Activated T-cell treated with anti-CD3 and anti-CD28 coated beads, Interleukin-2, amount 50 U/mL, for 4 hours (primary cell): ENCODE measurements around the gene ZNF385D. TPM values are rescaled to one million over a fixed set of nuclear protein-coding genes. Genes with fewer than 3 reads are reported as not detected.

Experiments
- ATAC-seq, 2 donors: fragments of 200-7000 bp; cut with Tn5 transposase; one replicate each; pipeline ENCODE4 v1.10.0; 2021
- DNase-seq: peaks from one replicate; pipeline ENCODE4 v3.0.0-alpha.2; 2020
- H3K27me3 Mint-ChIP-seq: one replicate; pipeline ENCODE4 v1.8.0; 2021; ENCODE audit warnings: low read depth, mixed read lengths
- H3K36me3 Mint-ChIP-seq: one replicate; pipeline ENCODE4 v1.8.0; 2022; ENCODE audit warnings: mixed read lengths; ENCODE audit not compliant: insufficient read depth
- H3K4me1 Mint-ChIP-seq: one replicate; pipeline ENCODE4 v1.8.0; 2021; ENCODE audit warnings: low read depth, mixed read lengths
- H3K4me3 Mint-ChIP-seq: one replicate; pipeline ENCODE4 v1.8.0; 2021; ENCODE audit warnings: mild to moderate bottlenecking, moderate library complexity, mixed read lengths
- H3K9me3 Mint-ChIP-seq: one replicate; pipeline ENCODE4 v1.8.0; 2021; ENCODE audit warnings: mixed read lengths
- total RNA-seq, 3 donors: library from RNA; stranded (reverse); gene quantifications; one replicate each; pipeline ENCODE4 v1.2.1, GENCODE V29; 2021

Gene ZNF385D
- total RNA-seq, 3 donors from 2014 or later, result not detected

DNA sequence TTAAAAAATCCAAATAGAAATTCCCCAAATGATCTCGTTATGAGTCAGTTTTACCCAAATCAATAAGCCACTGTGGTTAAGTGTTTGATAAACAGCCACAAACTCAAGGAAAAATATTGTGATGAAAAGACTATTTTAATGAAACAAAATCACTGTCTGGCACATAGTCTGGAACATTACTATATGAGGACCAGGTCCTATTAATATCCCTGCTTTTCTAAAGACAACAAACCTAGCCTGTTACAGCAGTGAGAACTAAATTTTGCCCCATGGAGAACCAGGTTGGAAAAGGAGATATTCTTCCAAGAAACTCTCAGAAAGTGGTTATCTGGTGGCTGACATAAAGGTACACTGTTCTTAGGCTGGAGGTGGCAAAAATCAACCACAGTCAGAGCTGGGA, 27.7 kb upstream of the ZNF385D start:
- Mint-ChIP-seq H3K4me1 (no peaks in the 10 kb centered on the region), H3K27me3 (no peaks in the 10 kb centered on the region), H3K36me3 (no peaks in the 10 kb centered on the region), H3K9me3 (peaks cover 15% of the 10 kb centered on the region), H3K4me3 (no peak overlapping the region)
- ATAC-seq (no peak), DNase-seq (no peak)

DNA sequence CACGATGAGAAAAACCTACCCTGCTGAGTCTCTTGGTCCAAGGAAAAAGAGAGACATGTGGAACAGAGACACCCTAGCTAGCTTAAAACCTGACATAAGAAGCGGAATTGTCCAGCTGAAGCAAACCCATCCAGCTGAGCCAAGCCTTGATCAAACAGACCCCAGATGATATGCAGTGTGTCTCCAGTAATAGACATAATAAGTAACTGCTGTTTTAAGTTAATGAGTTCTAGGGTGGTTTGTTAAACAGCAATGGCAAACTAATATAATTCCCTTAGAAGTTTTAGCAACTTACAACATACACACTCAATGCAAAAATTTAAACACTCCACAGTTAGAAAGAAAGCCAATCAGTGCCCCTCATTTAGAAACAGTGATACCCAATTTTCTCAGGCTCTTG, 26.8 kb upstream of the ZNF385D start:
- Mint-ChIP-seq H3K4me1 (no peaks in the 10 kb centered on the region), H3K9me3 (peaks cover 18% of the 10 kb centered on the region), H3K27me3 (no peaks in the 10 kb centered on the region), H3K4me3 (no peak overlapping the region), H3K36me3 (no peaks in the 10 kb centered on the region)
- DNase-seq, result no peak
- ATAC-seq, result no peak

DNA sequence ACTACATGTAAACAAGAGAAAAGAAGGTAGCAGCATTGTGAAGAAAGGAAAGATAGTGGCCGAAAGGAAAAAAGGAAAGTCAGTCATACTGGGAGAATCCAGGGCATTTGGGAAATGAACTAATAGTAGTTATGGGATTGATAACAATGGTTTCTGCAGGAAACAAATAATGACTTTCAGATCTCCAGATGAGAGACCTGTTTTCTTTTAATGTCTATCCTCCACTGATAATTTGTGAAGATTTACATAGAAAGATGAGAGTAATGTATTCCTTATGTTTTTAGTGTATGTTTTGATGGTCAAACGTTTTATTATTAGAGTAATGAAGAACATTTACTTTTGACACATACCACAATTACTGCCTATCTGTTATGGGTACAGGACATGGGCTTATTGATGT, 15.0 kb upstream of the ZNF385D start:
- no peaks in the 10 kb centered on the region for H3K36me3 Mint-ChIP-seq
- H3K4me3 Mint-ChIP-seq, result no peak overlapping the region
- peaks cover 29% of the 10 kb centered on the region for H3K9me3 Mint-ChIP-seq
- no peaks in the 10 kb centered on the region for H3K4me1 Mint-ChIP-seq
- no peak for ATAC-seq
- no peaks in the 10 kb centered on the region for H3K27me3 Mint-ChIP-seq
- DNase-seq, result no peak

- Mint-ChIP-seq H3K36me3 (no peaks in the 10 kb centered on the region), H3K4me1 (no peaks in the 10 kb centered on the region), H3K4me3 (no peak overlapping the region), H3K9me3 (peaks cover 11% of the 10 kb centered on the region), H3K27me3 (no peaks in the 10 kb centered on the region)
- no peak for DNase-seq
- ATAC-seq, result no peak
These were observed 4.9 kb upstream of the ZNF385D start for GRCh38 chr3:21755896-21756295.

- DNase-seq (no peak), ATAC-seq (no peak)
- H3K4me1 Mint-ChIP-seq, result no peaks in the 10 kb centered on the region
- no peaks in the 10 kb centered on the region for H3K27me3 Mint-ChIP-seq
- H3K9me3 Mint-ChIP-seq, result peaks cover 11% of the 10 kb centered on the region
- H3K4me3 Mint-ChIP-seq, result no peak overlapping the region
- no peaks in the 10 kb centered on the region for H3K36me3 Mint-ChIP-seq
These were observed 3.8 kb upstream of the ZNF385D start for GRCh38 chr3:21754839-21755238.

GRCh38 chr3:21752749-21753347, 1.8 kb upstream of the ZNF385D start:
- Mint-ChIP-seq H3K9me3 (peaks cover 11% of the 10 kb centered on the region), H3K36me3 (no peaks in the 10 kb centered on the region), H3K27me3 (no peaks in the 10 kb centered on the region), H3K4me3 (no peak overlapping the region), H3K4me1 (no peaks in the 10 kb centered on the region)
- no peak for DNase-seq
- ATAC-seq, result no peak

GRCh38 chr3:21751886-21752285, 876 bp upstream of the ZNF385D start:
- ATAC-seq (no peak), DNase-seq (no peak)
- Mint-ChIP-seq H3K4me1 (no peaks in the 10 kb centered on the region), H3K27me3 (no peaks in the 10 kb centered on the region), H3K4me3 (no peak overlapping the region), H3K9me3 (peaks cover 11% of the 10 kb centered on the region), H3K36me3 (no peaks in the 10 kb centered on the region)

- Mint-ChIP-seq H3K36me3 (no peaks in the 10 kb centered on the region), H3K4me3 (no peak overlapping the region), H3K9me3 (peaks cover 3% of the 10 kb centered on the region), H3K27me3 (no peaks in the 10 kb centered on the region), H3K4me1 (no peaks in the 10 kb centered on the region)
- ATAC-seq (no peak), DNase-seq (no peak)
These were observed 822 bp downstream of the ZNF385D start for GRCh38 chr3:21750080-21750696.

DNA sequence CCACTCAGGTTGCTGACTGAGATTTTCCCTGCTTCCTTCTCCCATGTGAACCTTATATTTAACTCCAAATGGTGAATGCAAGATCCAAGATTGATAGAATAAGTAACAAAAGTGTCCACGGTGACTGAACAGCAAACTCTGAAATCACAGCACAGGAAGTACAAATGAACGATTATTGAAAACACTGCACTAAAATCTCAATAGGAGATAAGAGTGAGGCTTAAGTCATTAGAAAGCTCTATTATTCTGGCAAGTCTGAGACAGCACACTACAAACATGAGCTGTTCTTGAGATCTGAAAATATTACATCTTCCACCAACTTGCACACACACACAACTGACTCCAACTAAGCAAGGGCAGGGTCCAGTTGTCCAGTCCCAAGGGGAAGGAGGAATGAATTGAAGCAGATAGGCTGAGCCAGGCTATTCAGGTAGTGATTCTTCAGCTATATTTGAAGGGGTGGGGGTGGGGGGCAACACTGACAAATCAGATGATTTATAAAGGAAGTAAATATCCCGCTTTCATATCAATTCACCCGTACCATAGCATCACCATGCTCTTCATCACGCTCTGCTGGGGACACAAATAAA, 2.9 kb downstream of the ZNF385D start:
- no peak overlapping the region for H3K4me3 Mint-ChIP-seq
- DNase-seq (no peak), ATAC-seq (no peak)
- H3K27me3 Mint-ChIP-seq, result no peaks in the 10 kb centered on the region
- H3K4me1 Mint-ChIP-seq, result no peaks in the 10 kb centered on the region
- H3K36me3 Mint-ChIP-seq, result no peaks in the 10 kb centered on the region
- no peaks in the 10 kb centered on the region for H3K9me3 Mint-ChIP-seq

GRCh38 chr3:21747376-21747775, 3.6 kb downstream of the ZNF385D start:
- Mint-ChIP-seq H3K9me3 (no peaks in the 10 kb centered on the region), H3K36me3 (no peaks in the 10 kb centered on the region), H3K4me1 (no peaks in the 10 kb centered on the region), H3K4me3 (no peak overlapping the region), H3K27me3 (no peaks in the 10 kb centered on the region)
- DNase-seq (no peak), ATAC-seq (no peak)

- no peak overlapping the region for H3K4me3 Mint-ChIP-seq
- DNase-seq (no peak), ATAC-seq (no peak)
- H3K9me3 Mint-ChIP-seq, result peaks cover 4% of the 10 kb centered on the region
- H3K36me3 Mint-ChIP-seq, result no peaks in the 10 kb centered on the region
- no peaks in the 10 kb centered on the region for H3K4me1 Mint-ChIP-seq
- no peaks in the 10 kb centered on the region for H3K27me3 Mint-ChIP-seq
These were observed 5.0 kb downstream of the ZNF385D start for GRCh38 chr3:21745966-21746365.

GRCh38 chr3:21744793-21745192, 6.2 kb downstream of the ZNF385D start:
- no peaks in the 10 kb centered on the region for H3K36me3 Mint-ChIP-seq
- no peak overlapping the region for H3K4me3 Mint-ChIP-seq
- no peaks in the 10 kb centered on the region for H3K4me1 Mint-ChIP-seq
- DNase-seq, result no peak
- no peak for ATAC-seq
- H3K9me3 Mint-ChIP-seq, result peaks cover 6% of the 10 kb centered on the region
- H3K27me3 Mint-ChIP-seq, result no peaks in the 10 kb centered on the region

DNA sequence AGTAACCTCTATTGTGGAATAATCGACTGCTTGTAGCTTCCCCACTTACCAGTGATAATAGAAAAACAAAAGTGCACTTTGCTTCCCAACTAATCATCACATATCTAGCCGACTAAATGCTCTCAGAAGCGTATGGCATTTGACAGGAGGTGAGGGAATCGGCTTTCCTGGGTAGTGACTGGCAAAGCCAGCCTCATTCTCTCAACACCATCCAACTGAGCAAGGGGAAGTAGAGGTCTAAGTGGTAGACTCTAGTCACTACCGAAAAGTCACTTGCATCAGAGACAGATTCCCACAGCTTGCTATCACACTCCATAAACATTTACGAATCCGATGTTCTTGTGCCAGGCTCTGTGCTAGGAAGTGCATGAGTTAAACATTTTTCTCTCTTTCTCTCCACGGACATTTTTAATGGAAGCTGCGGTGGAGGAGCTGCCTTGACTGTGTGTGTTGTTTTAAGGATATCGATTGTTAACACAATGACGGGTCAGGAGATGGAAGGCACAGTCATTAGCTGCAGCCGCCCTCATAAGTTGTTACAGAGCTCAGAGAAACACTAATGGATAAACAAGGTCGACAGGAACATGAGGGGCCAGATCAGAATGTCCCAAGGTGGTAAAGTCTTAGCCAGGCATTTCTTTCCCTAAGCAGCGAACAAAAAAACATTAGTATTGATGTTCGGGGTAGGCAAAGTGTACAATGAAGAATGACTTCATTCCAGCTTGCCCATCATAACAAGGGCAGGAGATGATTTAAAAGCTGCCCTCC, 11.9 kb downstream of the ZNF385D start:
- DNase-seq (no peak), ATAC-seq (no peak)
- no peaks in the 10 kb centered on the region for H3K4me1 Mint-ChIP-seq
- H3K36me3 Mint-ChIP-seq, result no peaks in the 10 kb centered on the region
- H3K9me3 Mint-ChIP-seq, result peaks cover 13% of the 10 kb centered on the region
- H3K27me3 Mint-ChIP-seq, result no peaks in the 10 kb centered on the region
- H3K4me3 Mint-ChIP-seq, result no peak overlapping the region

DNA sequence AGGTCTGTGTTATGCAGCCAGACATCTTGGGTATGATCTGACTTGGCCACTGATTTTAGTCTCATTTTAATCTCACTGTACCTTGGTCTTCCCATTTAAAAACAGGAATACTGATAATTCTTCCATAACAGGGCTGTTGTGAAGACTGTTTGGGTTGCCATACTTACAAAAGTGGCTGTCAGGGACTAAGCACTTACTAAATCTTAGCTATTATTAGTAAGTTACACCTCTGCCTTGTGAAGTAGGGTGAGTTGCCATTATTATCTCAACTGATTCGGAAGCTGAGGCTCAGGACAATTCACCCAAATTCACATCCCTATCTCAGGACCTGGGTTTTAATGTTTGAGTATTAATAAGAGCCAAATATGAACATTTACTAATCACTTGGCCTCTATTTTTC, 12.7 kb downstream of the ZNF385D start:
- no peak for ATAC-seq
- Mint-ChIP-seq H3K36me3 (no peaks in the 10 kb centered on the region), H3K27me3 (no peaks in the 10 kb centered on the region), H3K4me1 (no peaks in the 10 kb centered on the region), H3K4me3 (no peak overlapping the region), H3K9me3 (peaks cover 15% of the 10 kb centered on the region)
- DNase-seq, result no peak

- Mint-ChIP-seq H3K4me3 (no peak overlapping the region), H3K4me1 (no peaks in the 10 kb centered on the region), H3K9me3 (peaks cover 21% of the 10 kb centered on the region), H3K27me3 (no peaks in the 10 kb centered on the region), H3K36me3 (no peaks in the 10 kb centered on the region)
- no peak for DNase-seq
- ATAC-seq, result no peak
These were observed 16.3 kb downstream of the ZNF385D start for GRCh38 chr3:21734746-21735145.
